ENCODE measurements around the gene SULF2.
A peak's percentile ranks its signal among the peaks of the same experiment; 100 is the strongest.

The SULF2 gene

DNA sequence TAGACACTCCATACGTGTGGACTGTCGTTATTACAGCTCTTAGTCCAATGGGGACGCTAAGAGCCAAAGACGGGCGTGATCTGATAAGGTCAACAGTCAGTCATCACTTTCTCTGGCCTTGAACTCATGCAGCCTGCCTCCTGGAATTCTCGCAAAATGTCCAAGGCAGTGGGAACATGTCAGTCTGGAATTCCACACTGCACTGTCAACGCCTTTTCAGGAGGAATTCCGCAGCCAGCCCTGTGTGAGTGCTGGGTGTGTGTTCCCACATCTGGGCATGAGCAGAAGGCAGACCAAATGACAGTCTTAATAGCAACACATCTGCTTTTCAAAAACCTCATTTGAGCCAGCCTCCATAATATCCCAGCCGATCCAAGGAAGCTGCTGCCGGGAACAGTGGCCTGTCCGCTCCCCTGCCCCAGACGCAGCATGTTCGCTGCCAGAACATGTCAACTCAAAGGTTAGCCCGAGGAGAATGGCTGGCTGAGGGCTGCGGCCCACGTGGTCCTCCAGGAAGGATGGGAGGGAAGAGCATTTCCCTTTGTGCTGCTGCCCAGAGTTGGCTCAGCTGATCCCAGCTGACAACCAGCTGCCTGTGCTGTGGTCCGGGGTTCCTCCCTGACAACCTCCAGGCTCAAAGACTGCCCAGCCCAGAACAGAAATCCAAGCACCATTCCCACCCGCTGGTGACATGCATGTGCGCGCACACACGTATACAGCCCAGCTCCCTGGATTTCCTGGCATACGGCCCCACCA lies 103.1 kb downstream of the SULF2 start:
- H3K27ac ChIP-seq = no peak overlapping the region
- TF ChIP-seq ZFX (IDR thresholded peaks at IDR 0.05) (no peak), CTCF (conservative IDR thresholded peaks at IDR 0.05) (no peak)

DNA sequence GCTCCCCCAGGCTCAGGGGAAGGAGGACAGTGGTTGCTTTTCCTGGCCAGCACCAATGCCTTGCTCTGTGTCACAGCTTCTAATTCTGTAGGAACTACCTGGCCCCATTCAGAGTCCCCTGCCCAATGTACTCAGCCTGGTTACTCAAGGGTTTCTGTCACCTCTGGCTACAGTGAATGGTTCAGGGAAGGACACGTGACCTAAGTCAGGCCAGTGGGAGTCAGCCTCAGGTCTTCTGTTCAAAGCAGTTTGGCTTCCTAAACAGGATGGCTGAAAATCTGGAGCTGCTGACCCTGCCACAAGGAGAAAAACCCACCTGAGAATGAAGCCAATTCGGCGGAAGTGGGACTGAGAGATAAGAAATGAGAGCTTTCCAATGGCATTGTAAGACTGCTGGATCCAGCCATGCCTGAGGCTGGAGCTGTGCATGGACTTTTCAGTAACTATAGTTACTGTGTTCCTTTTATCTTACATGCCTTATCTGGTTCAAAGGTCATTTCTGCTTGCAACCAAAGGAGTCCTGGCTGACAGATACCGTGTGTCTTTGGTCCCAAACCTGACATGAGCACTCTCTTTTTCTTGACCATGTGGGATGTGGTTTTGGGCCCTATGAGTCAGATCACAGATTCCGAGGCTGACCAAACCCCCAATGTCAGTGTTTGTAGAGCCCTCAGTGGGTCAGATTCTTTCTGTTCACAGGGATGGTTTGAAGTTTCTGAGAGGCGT lies 104.3 kb downstream of the SULF2 start:
- TF ChIP-seq ZFX (IDR thresholded peaks at IDR 0.05) (no peak), CTCF (conservative IDR thresholded peaks at IDR 0.05) (no peak)
- no peak overlapping the region for H3K27ac ChIP-seq

DNA sequence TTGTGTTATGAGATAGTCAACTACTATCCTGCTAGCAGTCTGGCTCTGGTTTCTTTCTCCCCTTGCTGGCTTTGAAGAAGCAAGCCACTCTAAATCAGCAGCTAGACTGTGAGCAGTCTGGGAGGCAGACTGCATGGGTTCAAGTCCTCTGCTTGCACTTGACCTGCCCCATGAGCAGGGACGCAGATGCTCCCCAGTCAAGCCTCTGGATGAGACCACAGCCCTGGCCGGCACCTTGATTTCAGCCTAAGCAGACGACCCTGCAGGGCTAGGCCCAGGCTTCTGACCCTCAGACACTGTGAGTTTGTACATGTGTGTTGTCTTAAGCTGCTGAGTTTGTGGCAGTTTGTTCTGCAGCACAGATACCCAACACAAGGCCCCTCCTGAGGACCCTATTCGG lies 105.8 kb downstream of the SULF2 start:
- TF ChIP-seq CTCF (conservative IDR thresholded peaks at IDR 0.05) = no peak

DNA sequence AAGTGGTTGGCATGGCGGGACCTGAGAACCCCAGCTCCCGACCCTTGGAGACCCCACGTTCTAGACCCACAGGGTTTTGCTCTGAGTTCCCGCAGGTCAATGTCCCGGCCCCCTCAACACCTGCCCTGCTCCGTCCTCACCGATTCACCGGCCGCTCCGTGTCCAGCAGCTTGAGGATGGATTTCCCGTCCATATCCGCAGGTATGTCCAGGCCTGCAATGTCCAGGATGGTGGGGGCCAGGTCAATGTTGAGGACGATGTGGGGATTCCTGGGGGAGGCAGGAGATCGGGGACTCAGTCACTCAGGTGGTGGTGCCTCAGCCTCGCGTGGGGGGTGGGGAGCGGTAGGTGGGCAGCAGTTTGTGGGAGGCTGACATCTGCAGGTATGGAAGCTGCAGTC lies 106.7 kb downstream of the SULF2 start:
- H3K27ac ChIP-seq = no peak overlapping the region
- TF ChIP-seq CTCF (conservative IDR thresholded peaks at IDR 0.05) (no peak), ZFX (IDR thresholded peaks at IDR 0.05) (no peak)

More for the DNA sequence above, 105.8 kb downstream of the SULF2 start:
- no peak overlapping the region for H3K27ac ChIP-seq

GRCh38 chr20:47677635-47678453 lies 107.4 kb downstream of the SULF2 start:
- no peak overlapping the region for H3K27ac ChIP-seq
- TF ChIP-seq CTCF (conservative IDR thresholded peaks at IDR 0.05) (peak; percentile 95), ZFX (IDR thresholded peaks at IDR 0.05) (no peak)

DNA sequence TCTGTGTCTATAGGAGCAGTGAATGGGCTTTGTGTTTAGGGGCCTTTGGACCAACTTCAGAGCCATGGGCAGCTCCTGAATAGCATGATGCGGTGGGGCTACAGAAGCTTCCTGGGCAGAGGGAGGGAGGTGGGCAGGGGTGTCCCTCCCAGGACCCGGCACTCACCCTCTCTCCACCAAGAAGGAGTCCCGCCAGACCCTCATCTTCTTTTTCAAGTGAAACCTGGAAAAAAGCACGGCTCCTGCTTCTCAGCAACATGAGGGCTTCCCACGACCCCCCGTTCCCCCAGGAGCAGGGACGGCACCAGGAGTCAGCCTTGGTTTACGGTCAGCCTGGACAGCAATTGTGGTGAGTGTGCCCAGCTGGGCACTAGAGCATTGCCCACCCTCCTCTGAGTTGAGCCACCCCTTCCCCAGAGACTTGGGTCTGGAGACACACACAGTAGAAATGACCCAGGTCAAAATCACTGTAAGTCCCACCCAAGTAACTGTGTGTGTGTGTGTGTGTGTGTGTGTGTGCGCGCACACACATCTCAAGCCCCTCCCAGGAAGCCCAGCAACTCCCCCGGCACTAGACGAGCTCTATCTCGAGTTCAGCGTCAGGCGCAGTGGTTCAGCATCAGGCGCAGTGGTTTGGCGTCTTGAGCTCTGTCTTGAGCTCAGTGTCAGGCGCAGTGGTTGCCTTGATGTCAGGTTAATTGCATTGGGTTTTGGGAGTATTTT lies 108.2 kb downstream of the SULF2 start:
- TF ChIP-seq ZFX (IDR thresholded peaks at IDR 0.05) (no peak), CTCF (conservative IDR thresholded peaks at IDR 0.05) (no peak)
- H3K27ac ChIP-seq = no peak overlapping the region
